ENCODE results near the gene RCBTB1.
"Not testable (repeated sequence)": the region's sequence is repeated elsewhere in the genome, so short reads cannot be mapped to it uniquely, and the experiment has no call there.

- TF ChIP-seq POLR2AphosphoS5, CTCF (IDR thresholded peaks at IDR 0.05): not testable (repeated sequence)
Measured at GRCh38 chr13:49593876-49594275, 8.5 kb upstream of the RCBTB1 start.
